NCI-H748 treated with DMSO at 0.1 percent for 48 hours (cell line): Measurements from ENCODE around the gene TC2N.
"Not testable (repeated sequence)": the region's sequence is repeated elsewhere in the genome, so short reads cannot be mapped to it uniquely, and the experiment has no call there.

ENCODE experiments used
- DNase-seq: peaks from one replicate; lab custom pipeline; 2025; lab: John Stamatoyannopoulos, UW

TC2N gene

DNA sequence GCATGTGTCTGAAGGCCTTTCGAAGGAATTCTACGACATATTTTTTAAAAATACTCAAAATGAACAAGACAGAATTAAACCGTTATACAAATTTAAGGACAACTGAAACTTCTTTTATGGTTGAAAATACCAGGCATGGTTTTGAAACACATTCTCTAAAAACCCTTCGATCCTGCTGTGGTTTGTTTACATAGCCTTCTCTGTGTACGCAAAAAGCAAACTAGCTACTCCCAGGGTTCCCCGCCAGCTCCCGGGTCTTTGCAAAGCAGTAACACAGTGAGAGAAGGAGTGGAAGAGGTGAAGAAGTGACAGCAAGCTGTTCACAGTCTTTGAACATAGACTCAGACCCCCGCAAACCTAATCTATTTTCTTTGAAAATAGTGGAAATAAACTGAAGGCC lies 2.2 kb upstream of the TC2N start:
- DNase-seq: no peak

GRCh38 chr14:91866511-91867295 lies 633 bp downstream of the TC2N start:
- DNase-seq: no peak

- no peak for DNase-seq
These were observed 1.3 kb downstream of the TC2N start for GRCh38 chr14:91866061-91866460.

- DNase-seq: no peak
These were observed 4.9 kb downstream of the TC2N start for GRCh38 chr14:91862417-91862816.

DNA sequence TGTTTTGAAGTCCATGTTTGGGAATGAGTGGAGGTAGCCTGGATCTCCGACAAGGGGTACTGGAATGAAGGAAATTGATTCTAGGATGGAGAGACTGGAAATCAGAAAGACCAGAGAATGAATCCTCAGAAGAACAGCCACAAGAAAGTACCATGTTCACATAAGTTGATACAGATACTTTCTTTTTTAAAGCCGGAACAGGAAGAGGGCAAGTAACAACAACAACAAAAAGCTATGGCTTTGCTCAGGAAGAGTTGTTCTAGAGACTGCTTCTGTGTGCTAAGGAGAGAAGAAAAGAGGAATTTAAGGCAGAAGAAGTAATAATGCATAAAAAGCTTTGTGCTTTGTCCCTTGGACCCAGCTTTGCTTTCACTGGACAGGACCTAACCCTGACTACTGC lies 6.2 kb downstream of the TC2N start:
- DNase-seq: no peak

DNA sequence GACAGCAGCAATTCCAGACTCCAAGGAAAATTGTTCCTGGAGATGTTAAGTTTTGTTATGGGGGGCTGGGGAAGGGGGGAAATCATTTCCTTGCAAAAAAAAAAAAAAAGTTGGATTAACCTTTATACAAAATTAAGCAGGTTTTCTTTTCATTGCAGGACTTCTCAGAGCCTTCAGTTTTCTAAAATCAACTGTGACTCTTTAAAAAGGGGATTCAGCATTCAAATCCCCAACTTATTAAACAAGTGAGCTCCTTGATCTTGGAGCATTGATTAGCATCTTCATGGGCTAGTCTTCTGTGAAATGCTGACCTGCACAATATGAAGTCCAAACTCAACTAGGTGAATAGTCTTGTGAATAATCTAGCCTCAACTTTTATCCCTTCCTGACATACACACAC lies 7.1 kb downstream of the TC2N start:
- no peak for DNase-seq

DNA sequence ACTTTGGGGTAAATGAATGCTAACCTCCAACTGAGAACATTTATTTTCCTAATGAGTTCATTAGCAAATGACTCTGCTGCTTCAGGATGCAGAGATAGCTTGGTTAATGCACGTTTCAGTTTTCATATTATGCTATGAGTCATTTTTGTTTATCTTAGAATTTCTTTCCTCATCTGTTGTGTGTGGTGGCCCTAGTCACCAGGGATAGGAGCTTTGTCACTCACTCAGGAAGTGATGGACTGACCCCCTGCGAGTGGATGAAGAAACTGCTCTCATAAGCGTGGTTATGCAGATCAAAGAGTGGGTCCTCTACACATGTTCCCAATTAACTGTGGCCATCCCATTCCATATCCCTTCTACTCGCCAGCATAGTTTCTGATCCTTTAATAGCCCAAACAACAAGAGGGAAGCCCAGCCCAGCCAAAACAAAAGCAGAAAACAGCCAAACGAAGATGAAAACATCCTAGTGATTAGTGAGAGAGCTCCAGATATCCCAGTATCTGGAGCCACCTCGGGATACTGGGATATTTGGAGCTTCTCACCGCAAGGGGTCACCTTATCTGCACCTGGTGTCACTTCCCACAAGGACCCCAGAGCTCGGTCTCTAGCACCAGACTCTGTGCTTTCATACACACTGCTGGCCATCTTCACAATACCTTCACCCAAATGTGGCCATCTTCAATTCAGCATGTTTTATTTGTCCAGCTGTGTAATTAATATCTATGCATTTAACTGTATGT lies 8.6 kb downstream of the TC2N start:
- DNase-seq: no peak

GRCh38 chr14:91857614-91858013 lies 9.7 kb downstream of the TC2N start:
- DNase-seq: no peak

- no peak for DNase-seq
These were observed 12.9 kb downstream of the TC2N start for GRCh38 chr14:91854327-91854934.

DNA sequence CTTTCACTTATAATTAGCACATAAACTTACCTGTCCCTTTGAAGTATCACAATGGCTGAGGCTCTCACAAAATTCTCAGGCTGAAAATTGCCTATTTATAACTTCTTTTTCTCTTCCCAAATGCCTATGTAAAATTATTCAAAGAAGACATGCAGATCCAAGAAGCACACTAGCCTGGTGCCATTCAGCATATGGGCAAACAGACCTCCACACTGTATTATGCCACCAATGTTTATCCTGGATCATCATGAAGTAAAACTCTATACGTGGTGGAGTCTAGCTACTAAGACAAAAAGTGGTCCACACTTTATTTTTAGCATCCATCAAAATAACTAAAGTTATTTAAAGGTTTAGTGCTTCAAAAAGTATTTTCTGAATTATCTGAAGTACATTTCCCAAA lies 15.8 kb downstream of the TC2N start:
- DNase-seq: no peak

GRCh38 chr14:91848504-91849001 lies 18.8 kb downstream of the TC2N start:
- no peak for DNase-seq

- DNase-seq: no peak
These were observed 19.6 kb downstream of the TC2N start for GRCh38 chr14:91847693-91848092.

DNA sequence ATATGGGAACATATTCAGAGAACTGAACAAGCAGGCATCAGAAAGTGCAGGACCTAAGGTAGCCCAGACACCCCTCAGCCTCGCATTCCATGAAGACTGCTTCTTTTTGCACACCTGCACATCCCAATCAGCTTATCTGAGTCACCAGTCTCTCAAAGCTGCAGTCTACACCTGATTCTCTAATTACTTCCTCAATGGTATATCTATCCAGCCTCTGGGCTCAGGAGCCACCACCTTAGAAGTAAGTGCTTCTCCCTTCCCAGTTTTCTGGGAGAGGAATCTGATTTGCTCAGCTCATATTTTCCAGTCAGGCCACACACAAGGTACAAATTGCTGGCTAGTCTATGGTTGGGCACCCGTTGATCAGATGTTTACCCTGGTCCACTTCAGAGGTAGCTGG lies 21.7 kb downstream of the TC2N start:
- DNase-seq: no peak

DNA sequence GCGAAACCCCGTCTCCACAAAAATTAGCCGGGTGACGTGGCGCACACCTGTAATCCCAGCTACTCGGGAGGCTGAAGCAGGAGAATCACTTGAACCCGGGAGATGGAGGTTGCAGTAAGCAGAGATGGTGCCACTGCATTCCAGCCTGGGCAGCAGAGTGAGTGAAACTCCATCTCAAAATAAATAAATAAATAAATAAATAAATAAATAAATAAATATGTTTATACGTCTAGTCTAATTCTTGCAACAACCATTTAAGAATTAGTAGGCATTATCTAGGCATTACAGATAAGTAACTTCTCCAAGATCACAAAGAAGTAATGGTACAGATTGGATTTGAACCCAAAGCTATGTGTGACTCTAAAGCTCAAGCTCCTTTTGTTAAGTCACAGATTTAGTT lies 22.3 kb downstream of the TC2N start:
- DNase-seq: not testable (repeated sequence)

- no peak for DNase-seq
These were observed 23.3 kb downstream of the TC2N start for GRCh38 chr14:91844029-91844428.

- no peak for DNase-seq
These were observed 23.9 kb downstream of the TC2N start for GRCh38 chr14:91843437-91843836.

DNA sequence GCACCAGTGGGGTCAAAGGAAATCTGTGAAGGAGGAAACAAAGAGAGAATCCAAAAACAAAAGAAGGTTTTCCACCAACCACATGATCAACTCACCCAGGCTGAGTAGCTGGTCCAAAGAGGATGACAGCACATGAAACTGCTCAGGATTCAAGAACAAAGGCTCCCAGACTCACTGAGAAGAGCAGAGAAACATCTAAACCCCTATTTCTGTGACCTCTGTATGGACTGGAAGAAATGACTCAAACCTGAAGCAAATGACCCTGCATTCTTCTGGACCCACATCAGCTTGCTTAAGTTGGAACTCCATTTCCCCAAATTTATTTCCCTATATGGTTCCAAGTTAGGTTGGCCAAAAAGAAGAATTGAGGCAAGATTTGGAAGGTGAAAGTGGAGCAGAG lies 26.3 kb downstream of the TC2N start:
- no peak for DNase-seq

- no peak for DNase-seq
These were observed 27.6 kb downstream of the TC2N start for GRCh38 chr14:91839749-91840148.

DNA sequence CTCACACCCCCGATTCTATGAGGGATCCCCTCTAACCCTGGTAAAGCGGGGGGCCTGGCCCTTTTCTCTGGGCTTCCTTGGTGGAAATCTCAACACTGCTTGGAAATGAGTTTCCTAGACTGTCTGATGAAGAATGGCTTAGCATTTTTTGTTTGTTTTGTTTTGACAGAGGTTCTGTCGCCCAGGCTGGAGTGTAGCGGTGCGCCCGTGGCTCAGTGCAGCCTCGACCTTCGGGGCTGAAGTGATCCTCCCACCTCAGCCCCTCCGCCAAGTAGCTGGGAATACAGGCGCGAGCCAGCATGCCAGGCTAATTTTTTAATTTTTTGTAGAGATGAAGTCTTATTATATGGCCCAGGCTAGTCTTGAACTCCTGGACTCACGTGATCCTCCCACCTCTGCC lies 30.3 kb downstream of the TC2N start:
- no peak for DNase-seq

DNA sequence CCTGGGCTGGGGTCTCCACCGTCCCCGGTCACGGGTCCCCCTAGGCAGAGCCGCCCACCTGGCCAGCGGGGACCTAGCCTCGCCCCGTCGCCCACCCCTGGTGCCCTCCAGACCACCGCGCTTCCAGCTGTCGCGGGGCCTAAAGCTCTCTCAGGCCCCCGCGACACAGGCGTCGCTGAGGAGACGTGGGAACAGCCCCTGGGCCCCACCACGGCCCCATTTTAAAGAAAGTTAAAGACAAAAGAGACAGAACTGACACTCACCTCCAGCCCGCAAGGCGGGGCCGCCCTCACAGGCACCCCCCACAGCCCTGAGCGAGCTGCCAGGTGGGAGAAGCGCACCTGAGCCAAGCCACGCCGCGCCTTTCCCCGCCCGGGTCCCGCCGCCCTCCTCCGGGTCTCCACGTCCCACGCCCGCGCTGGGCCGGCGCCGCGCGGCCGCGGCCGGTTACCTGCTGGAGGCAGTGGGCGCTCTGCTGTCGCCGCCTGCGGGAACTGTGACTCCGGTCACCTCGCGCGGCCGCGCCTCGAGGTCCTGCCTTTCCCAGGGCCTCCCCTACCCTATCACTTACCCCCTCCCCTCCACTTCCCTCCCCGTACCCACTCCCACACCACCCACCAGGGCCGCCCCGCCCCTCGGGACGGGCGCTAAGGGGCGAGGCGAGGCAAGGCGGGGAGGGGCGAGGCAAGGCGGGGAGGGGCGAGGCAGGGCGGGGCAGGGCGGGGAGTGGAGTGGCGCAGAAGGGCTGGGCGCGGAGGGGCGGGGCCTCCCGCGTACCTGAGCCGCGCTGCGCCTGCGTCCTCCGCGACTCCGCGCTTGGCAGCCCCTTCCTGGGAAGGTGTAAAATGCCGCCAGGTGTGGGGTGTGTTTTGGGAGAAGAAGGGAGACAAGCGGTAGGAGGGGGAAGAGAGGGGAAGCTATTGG lies 31.2 kb downstream of the TC2N start:
- peak; percentile 80 for DNase-seq

DNA sequence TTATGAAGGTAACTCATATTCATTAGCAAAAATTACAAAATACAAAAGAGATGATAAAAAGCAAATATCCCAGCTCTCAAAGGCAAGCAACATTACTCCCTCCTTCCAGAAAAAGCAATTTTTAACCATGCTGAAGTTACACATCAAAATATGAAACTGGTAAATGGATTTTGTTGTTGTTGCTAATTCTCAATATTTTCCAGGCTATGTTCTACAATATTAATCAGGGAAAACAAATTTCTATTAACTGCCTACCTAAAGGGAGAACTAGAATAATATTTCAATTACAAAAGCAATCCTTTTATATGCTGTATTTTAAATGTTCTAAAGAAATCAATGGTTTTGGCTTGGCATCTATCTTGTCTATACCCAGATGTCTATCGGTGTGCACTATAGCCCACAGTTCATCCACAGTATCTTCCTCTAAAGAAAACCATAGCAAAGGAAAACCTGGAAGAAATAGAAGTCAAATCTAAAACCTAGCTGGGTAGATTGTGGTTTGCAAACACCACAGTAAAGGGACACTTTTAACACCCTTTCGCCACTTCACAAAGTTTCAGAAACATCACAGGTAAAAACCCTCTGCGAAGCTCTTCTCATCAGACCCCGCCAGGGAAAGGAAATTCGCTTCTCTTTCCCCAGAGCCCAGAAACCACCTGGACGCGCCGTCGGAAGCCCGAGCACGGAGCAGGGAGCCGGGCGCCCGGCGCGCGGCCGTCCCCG lies 32.0 kb downstream of the TC2N start:
- no peak for DNase-seq
